SJSA1 (cell line): ENCODE measurements around the gene PAM. TPM values are rescaled to one million over a fixed set of nuclear protein-coding genes. Genes with fewer than 3 reads are reported as not detected.

Source experiments
- DNase-seq, 2 experiments: peaks; one replicate each; pipeline ENCODE4 v3.0.0-alpha.2; 2015 to 2020; ENCODE audit warnings: low spot score in 2 of 2, low read depth in 1 of 2
- H3K27ac ChIP-seq: fragments of 250-450 bp; sonication (Bioruptor Pico); 2 replicates; pipeline ENCODE4 v1.5.1; 2020; ENCODE audit warnings: mild to moderate bottlenecking, moderate library complexity
- H3K27me3 ChIP-seq: fragments of 250-450 bp; sonication (Bioruptor Pico); replicated peaks from 2 replicates; pipeline ENCODE4 v1.5.1; 2020; ENCODE audit warnings: mild to moderate bottlenecking, moderate library complexity
- H3K36me3 ChIP-seq: fragments of 250-450 bp; sonication (Bioruptor Pico); 2 replicates; pipeline ENCODE4 v1.5.1; 2020; ENCODE audit warnings: mild to moderate bottlenecking
- H3K4me1 ChIP-seq: fragments of 250-450 bp; sonication (Bioruptor Pico); replicated peaks from 2 replicates; pipeline ENCODE4 v1.6.1; 2021; ENCODE audit warnings: mild to moderate bottlenecking
- H3K4me3 ChIP-seq: fragments of 250-450 bp; sonication (Bioruptor Pico); 2 replicates; pipeline ENCODE4 v1.5.1; 2020; ENCODE audit warnings: mild to moderate bottlenecking
- H3K9me3 ChIP-seq: fragments of 250-450 bp; sonication (Bioruptor Pico); replicated peaks from 2 replicates; pipeline ENCODE4 v1.5.1; 2020; ENCODE audit warnings: mild to moderate bottlenecking
- total RNA-seq: library from RNA; depleted of rRNA; stranded (reverse); fragments of >200 nt; shearing (Covaris generic); gene quantifications from 2 replicates; pipeline ENCODE4 v1.2.3, GENCODE V29; 2014; rRNA removed

Gene PAM
- total RNA-seq: 420 and 598 TPM in 2 replicates

- Histone ChIP-seq H3K36me3 (0 out of 2 replicates have a peak, but pooled peaks cover 4% of the 10 kb centered on the region), H3K9me3 (no peaks in the 10 kb centered on the region), H3K27ac (peak within 1 kb of the TSS; percentile 85), H3K4me3 (peak within 1 kb of the TSS; percentile 68), H3K4me1 (peaks cover 28% of the 10 kb centered on the region), H3K27me3 (no peaks in the 10 kb centered on the region)
- peak; percentile 91 to 92 for DNase-seq
Observed at GRCh38 chr5:102754767-102755431, at the start of gene PAM. Gene PAM, plus strand, starts transcription at chr5:102755305. Its CDS starts 110,891 bp downstream, at chr5:102866196.

GRCh38 chr5:102711525-102712385 is 43.4 kb upstream of the PAM start:
- no peaks in the 10 kb centered on the region for H3K36me3 ChIP-seq

GRCh38 chr5:102713278-102713677 is 41.8 kb upstream of the PAM start:
- no peak for DNase-seq
- Histone ChIP-seq H3K27ac (no peak overlapping the region), H3K27me3 (no peaks in the 10 kb centered on the region), H3K4me1 (peaks cover 19% of the 10 kb centered on the region), H3K4me3 (no peak overlapping the region), H3K36me3 (no peaks in the 10 kb centered on the region), H3K9me3 (no peaks in the 10 kb centered on the region)

More at GRCh38 chr5:102711525-102712385, 43.4 kb upstream of the PAM start:
- DNase-seq: no peak
- Histone ChIP-seq H3K9me3 (no peaks in the 10 kb centered on the region), H3K27me3 (no peaks in the 10 kb centered on the region), H3K4me1 (peaks cover 15% of the 10 kb centered on the region), H3K27ac (no peak overlapping the region), H3K4me3 (no peak overlapping the region)

DNA sequence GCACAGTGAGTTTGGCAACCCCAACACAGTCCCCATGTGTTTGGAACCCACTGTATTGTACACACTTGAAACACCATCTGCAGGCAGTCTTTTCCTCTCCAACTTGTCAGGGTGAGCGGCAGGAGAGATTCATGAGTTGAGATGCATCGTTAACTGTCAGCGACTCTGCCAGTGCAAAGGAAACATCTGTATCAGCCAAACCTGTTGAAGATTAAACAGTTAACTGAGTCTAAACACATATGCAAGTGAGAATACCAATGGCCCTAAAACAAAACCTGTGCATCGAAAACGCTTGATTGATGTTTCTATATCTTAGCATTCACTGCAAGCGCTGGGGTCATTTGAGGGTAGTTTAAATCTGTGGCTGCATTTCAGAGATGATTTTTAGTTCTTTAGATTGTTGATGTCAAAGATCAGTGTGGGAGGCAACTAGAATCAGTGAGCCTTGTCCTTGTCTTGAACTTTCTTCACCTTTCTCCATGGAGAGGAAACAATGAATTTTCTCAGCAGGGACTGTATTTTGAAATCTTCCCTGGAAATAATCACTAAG is 41.3 kb upstream of the PAM start:
- no peaks in the 10 kb centered on the region for H3K9me3 ChIP-seq
- H3K36me3 ChIP-seq: no peaks in the 10 kb centered on the region
- DNase-seq: no peak

GRCh38 chr5:102715082-102715807 is 39.9 kb upstream of the PAM start:
- peak overlapping the region; percentile 22; the same call in 1 of the 2 replicates for H3K27ac ChIP-seq
- H3K4me3 ChIP-seq: no peak overlapping the region
- DNase-seq: peak in 1 of 2 experiments; percentile 62

More for the DNA sequence above, 41.3 kb upstream of the PAM start:
- no peak overlapping the region for H3K27ac ChIP-seq
- H3K4me3 ChIP-seq: no peak overlapping the region
- H3K27me3 ChIP-seq: no peaks in the 10 kb centered on the region
- peaks cover 24% of the 10 kb centered on the region for H3K4me1 ChIP-seq

DNA sequence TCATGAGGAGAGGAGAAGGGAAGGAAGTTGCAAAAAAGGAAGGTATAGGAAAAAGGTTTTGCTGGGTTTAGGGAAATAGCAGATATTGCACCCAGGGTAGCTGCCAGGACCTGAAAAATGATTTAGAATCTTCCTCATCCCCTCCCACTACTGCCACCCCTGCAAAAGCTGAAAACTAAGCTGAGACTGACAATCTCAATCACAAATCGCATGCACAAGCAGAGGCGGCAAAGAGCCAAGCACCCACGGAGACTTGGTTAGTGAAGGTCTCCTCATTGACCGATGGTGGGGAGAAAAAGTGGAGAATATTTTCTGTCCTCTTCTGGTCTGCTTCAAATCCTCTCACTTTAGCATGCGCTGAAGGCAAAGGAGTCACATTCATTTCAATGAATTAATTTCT is 39.1 kb upstream of the PAM start:
- Histone ChIP-seq H3K36me3 (no peaks in the 10 kb centered on the region), H3K9me3 (no peaks in the 10 kb centered on the region), H3K4me1 (peaks cover 33% of the 10 kb centered on the region), H3K27me3 (no peaks in the 10 kb centered on the region), H3K27ac (peak overlapping the region; percentile 22; the same call in 1 of the 2 replicates), H3K4me3 (no peak overlapping the region)
- DNase-seq: no peak

More at GRCh38 chr5:102715082-102715807, 39.9 kb upstream of the PAM start:
- no peaks in the 10 kb centered on the region for H3K36me3 ChIP-seq
- no peaks in the 10 kb centered on the region for H3K9me3 ChIP-seq
- H3K4me1 ChIP-seq: peaks cover 32% of the 10 kb centered on the region
- H3K27me3 ChIP-seq: no peaks in the 10 kb centered on the region

GRCh38 chr5:102718819-102719218 is 36.3 kb upstream of the PAM start:
- Histone ChIP-seq H3K27me3 (no peaks in the 10 kb centered on the region), H3K9me3 (no peaks in the 10 kb centered on the region), H3K4me3 (no peak overlapping the region), H3K27ac (peak overlapping the region; percentile 6), H3K4me1 (peaks cover 58% of the 10 kb centered on the region), H3K36me3 (no peaks in the 10 kb centered on the region)
- DNase-seq: peak in 1 of 2 experiments; percentile 55

- H3K36me3 ChIP-seq: no peaks in the 10 kb centered on the region
- H3K27me3 ChIP-seq: no peaks in the 10 kb centered on the region
- H3K9me3 ChIP-seq: no peaks in the 10 kb centered on the region
- H3K4me3 ChIP-seq: no peak overlapping the region
- no peak overlapping the region for H3K27ac ChIP-seq
- H3K4me1 ChIP-seq: peaks cover 62% of the 10 kb centered on the region
- no peak for DNase-seq
Observed at GRCh38 chr5:102719886-102720285, 35.2 kb upstream of the PAM start.

- Histone ChIP-seq H3K27me3 (no peaks in the 10 kb centered on the region), H3K4me1 (peaks cover 62% of the 10 kb centered on the region), H3K9me3 (no peaks in the 10 kb centered on the region), H3K36me3 (no peaks in the 10 kb centered on the region), H3K27ac (peak overlapping the region; percentile 6; the same call in 1 of the 2 replicates), H3K4me3 (no peak overlapping the region)
- DNase-seq: no peak
Observed at GRCh38 chr5:102720969-102721368, 34.1 kb upstream of the PAM start.

- H3K4me3 ChIP-seq: no peak overlapping the region
- peaks cover 61% of the 10 kb centered on the region for H3K4me1 ChIP-seq
- DNase-seq: peak in 1 of 2 experiments; percentile 75
- no peaks in the 10 kb centered on the region for H3K9me3 ChIP-seq
- no peaks in the 10 kb centered on the region for H3K27me3 ChIP-seq
- H3K36me3 ChIP-seq: no peaks in the 10 kb centered on the region
- H3K27ac ChIP-seq: peak overlapping the region; percentile 69
Observed at GRCh38 chr5:102722931-102723330, 32.2 kb upstream of the PAM start.

DNA sequence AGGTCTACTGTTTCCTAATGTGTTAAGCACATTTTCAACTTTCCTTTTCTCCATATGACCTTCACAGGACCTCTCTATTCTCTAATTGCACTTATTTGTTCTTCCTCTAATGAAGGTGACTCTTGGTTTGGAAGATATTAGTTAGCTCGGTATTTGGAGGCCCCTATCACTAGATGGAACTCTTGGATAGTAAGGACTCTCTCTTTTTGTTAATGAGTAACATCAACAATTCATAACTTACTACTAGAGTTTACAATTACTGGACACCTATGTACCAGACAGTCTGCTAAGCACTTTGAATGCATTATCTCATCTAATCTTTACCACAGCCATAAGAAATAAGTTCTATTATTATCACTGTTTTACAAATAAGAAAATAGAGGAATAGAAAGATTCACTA is 23.4 kb upstream of the PAM start:
- no peak for DNase-seq
- no peaks in the 10 kb centered on the region for H3K27me3 ChIP-seq

DNA sequence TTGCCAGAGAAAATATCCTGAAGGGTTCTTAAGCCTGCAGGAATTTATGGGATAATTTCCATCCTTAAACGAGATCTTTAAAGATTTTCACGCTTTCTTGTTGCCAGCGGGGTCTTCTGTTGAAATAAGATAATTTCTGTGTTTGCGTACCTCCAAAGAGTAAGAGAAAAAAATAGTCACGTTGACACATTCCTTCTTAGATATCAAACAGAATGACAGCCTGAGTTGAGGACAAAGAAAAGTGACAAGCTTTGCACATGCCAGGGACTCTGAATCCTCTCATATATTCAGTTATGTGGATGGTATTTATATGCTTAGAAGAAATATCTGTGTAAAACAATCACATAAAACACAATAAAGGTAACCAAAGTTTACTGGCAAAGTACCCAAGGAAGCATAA is 21.6 kb upstream of the PAM start:
- no peaks in the 10 kb centered on the region for H3K9me3 ChIP-seq
- no peak overlapping the region for H3K4me3 ChIP-seq
- no peaks in the 10 kb centered on the region for H3K27me3 ChIP-seq
- no peak for DNase-seq
- peaks cover 4% of the 10 kb centered on the region; the same call in 1 of the 2 replicates for H3K4me1 ChIP-seq
- H3K27ac ChIP-seq: no peak overlapping the region
- H3K36me3 ChIP-seq: no peaks in the 10 kb centered on the region

More for the DNA sequence above, 23.4 kb upstream of the PAM start:
- Histone ChIP-seq H3K4me3 (no peak overlapping the region), H3K9me3 (no peaks in the 10 kb centered on the region), H3K27ac (no peak overlapping the region), H3K4me1 (no peaks in the 10 kb centered on the region), H3K36me3 (no peaks in the 10 kb centered on the region)

- Histone ChIP-seq H3K4me3 (no peak overlapping the region), H3K27me3 (no peaks in the 10 kb centered on the region), H3K4me1 (peaks cover 4% of the 10 kb centered on the region; the same call in 1 of the 2 replicates), H3K27ac (no peak overlapping the region), H3K36me3 (no peaks in the 10 kb centered on the region), H3K9me3 (no peaks in the 10 kb centered on the region)
- no peak for DNase-seq
Observed at GRCh38 chr5:102737161-102737560, 17.9 kb upstream of the PAM start.
